ENCODE measurements around the gene SIGLEC10. TPM values are rescaled to one million over a fixed set of nuclear protein-coding genes. Genes with fewer than 3 reads are reported as not detected.
"Not testable (repeated sequence)": the region's sequence is repeated elsewhere in the genome, so short reads cannot be mapped to it uniquely, and the experiment has no call there.

Gene SIGLEC10
- total RNA-seq, 1 donor from 2014 or later = not detected

GRCh38 chr19:51440846-51441409 lies 23.5 kb upstream of the SIGLEC10 start:
- DNase-seq (ENCODE audit: low read depth, low spot score) = no peak

GRCh38 chr19:51440052-51440451 lies 22.6 kb upstream of the SIGLEC10 start:
- DNase-seq (ENCODE audit: low read depth, low spot score) = no peak

GRCh38 chr19:51439021-51439465 lies 21.6 kb upstream of the SIGLEC10 start:
- no peak for DNase-seq (ENCODE audit: low read depth, low spot score)

GRCh38 chr19:51434456-51434855 lies 17.0 kb upstream of the SIGLEC10 start:
- no peak for DNase-seq (ENCODE audit: low read depth, low spot score)

GRCh38 chr19:51433043-51433442 lies 15.6 kb upstream of the SIGLEC10 start:
- DNase-seq (ENCODE audit: low read depth, low spot score) = no peak

- no peak for DNase-seq (ENCODE audit: low read depth, low spot score)
Measured at GRCh38 chr19:51431124-51431523, 13.7 kb upstream of the SIGLEC10 start.

- DNase-seq (ENCODE audit: low read depth, low spot score) = no peak
Measured at GRCh38 chr19:51430221-51430620, 12.8 kb upstream of the SIGLEC10 start.

- no peak for DNase-seq (ENCODE audit: low read depth, low spot score)
Measured at GRCh38 chr19:51427201-51427600, 9.8 kb upstream of the SIGLEC10 start.

GRCh38 chr19:51422053-51422448 lies 4.6 kb upstream of the SIGLEC10 start:
- DNase-seq (ENCODE audit: low read depth, low spot score) = peak; percentile 20

- no peak for DNase-seq (ENCODE audit: low read depth, low spot score)
Measured at GRCh38 chr19:51421229-51422052, 4.0 kb upstream of the SIGLEC10 start.

- DNase-seq (ENCODE audit: low read depth, low spot score) = not testable (repeated sequence)
Measured at GRCh38 chr19:51420511-51420910, 3.1 kb upstream of the SIGLEC10 start.

- DNase-seq (ENCODE audit: low read depth, low spot score) = no peak
Measured at GRCh38 chr19:51418707-51419106, 1.3 kb upstream of the SIGLEC10 start.

- no peak for DNase-seq (ENCODE audit: low read depth, low spot score)
Measured at GRCh38 chr19:51417810-51418157, 342 bp upstream of the SIGLEC10 start.

GRCh38 chr19:51416422-51416821 lies 1.0 kb downstream of the SIGLEC10 start:
- DNase-seq (ENCODE audit: low read depth, low spot score) = not testable (repeated sequence)

- no peak for DNase-seq (ENCODE audit: low read depth, low spot score)
Measured at GRCh38 chr19:51415187-51415586, 2.3 kb downstream of the SIGLEC10 start.

GRCh38 chr19:51410950-51411748 lies 6.3 kb downstream of the SIGLEC10 start:
- no peak for DNase-seq (ENCODE audit: low read depth, low spot score)

- DNase-seq (ENCODE audit: low read depth, low spot score) = no peak
Measured at GRCh38 chr19:51407511-51408131, 9.8 kb downstream of the SIGLEC10 start.

- DNase-seq (ENCODE audit: low read depth, low spot score) = no peak
Measured at GRCh38 chr19:51402117-51402516, 15.3 kb downstream of the SIGLEC10 start.

- not testable (repeated sequence) for DNase-seq (ENCODE audit: low read depth, low spot score)
Measured at GRCh38 chr19:51399936-51400335, 17.5 kb downstream of the SIGLEC10 start.

GRCh38 chr19:51399231-51399630 lies 18.2 kb downstream of the SIGLEC10 start:
- DNase-seq (ENCODE audit: low read depth, low spot score) = no peak

GRCh38 chr19:51398096-51398704 lies 19.2 kb downstream of the SIGLEC10 start:
- no peak for DNase-seq (ENCODE audit: low read depth, low spot score)
